HG03520 (cell line): ENCODE data around the gene UCMA.
"Not testable (repeated sequence)": the region's sequence is repeated elsewhere in the genome, so short reads cannot be mapped to it uniquely, and the experiment has no call there.

Experiments used
- ATAC-seq: cut with Tn5 transposase; IDR thresholded peaks from one replicate; pipeline ENCODE4 v1.9.1; 2021; ENCODE audit warnings: mild to moderate bottlenecking, moderate library complexity; ENCODE audit not compliant: unreplicated experiment

The UCMA gene, protein sequence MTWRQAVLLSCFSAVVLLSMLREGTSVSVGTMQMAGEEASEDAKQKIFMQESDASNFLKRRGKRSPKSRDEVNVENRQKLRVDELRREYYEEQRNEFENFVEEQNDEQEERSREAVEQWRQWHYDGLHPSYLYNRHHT

DNA sequence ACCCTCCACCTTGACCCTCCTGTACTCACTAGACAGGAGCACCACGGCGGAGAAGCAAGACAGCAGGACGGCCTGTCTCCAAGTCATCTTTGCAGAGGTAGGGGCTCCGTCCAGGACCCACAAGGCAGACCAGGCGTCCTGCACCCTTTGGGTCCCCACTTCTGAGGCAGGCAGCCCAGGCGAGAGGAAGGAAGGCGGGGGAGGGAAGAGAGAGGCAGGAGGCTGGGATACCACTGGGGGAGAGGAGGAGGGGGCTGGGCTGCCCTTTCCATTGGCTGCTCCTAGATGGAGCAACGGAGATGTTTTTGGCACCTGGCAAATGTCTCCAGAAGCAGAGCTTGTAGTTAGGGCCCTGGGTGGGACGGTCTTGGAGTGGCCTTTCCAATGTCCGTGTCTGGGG, at the start of gene UCMA:
UCMA (minus strand) TSS at position 203 of the 400 bp plus-strand sequence; CDS start at position 87, 116 bp downstream.
- ATAC-seq: no peak

DNA sequence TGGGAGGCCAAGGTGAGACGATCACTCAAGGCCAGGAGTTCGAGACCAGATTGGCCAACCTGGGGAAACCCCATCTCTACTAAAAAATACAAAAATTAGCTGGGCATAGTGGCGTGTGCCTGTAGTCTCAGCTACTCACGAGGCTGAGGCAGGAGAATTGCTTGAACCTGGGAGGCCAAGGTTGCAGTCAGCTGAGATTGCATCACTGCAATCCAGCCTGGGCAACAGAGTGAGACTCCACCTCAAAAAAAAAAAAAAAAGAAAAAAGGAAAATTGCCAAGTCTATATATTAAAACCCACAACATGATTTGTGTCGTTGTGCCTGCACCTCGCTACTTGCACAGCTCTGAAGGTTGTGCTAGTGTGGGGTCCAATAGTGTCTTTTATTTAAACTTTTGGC, 48.2 kb upstream of the UCMA start:
- not testable (repeated sequence) for ATAC-seq

DNA sequence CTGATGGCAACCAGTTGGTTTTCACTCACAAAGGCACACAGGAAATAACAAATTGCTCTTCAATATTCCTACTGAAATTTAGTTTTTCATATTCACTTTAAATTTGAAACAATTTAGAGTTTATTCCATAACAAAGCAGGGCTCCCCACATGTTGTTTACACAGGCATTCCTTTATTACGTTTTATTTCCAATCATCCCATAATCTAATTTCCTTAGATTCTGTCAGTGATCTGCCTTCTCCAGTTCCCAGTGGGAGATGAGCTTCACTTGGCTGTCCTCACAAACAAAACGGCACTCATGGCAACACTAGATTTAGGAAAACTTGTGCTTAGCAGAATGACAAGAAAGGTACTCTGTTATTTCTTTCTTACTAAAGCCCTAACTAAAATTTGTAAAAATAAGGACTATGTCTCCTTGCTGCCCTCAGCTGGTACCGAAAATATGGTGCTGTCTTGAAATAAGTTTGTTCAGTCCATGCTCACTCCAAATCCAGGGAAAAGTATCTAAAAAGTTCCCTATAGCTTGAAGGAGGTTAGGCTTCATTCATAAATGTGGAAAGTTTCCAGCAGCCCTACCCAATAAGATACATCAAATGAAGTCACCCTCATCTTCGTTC, 42.7 kb upstream of the UCMA start:
- ATAC-seq: no peak

DNA sequence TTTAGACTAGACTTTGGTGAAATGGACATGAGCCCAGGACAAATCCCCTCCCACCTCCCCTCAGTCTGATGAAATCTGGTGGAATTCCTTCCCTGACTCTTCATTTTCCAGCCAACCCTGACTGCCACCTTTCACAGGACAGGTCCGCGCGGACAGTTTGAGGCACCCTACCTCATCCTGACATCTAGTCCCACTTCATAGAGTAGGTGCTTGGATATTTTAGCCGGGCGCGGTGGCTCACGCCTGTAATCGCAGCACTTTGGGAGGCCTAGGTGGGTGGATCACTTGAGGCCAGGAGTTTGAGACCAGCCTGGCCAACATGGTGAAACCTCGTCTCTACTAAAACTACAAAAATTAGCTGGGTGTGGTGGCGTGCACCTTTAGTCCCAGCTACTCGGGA, 42.0 kb upstream of the UCMA start:
- not testable (repeated sequence) for ATAC-seq

DNA sequence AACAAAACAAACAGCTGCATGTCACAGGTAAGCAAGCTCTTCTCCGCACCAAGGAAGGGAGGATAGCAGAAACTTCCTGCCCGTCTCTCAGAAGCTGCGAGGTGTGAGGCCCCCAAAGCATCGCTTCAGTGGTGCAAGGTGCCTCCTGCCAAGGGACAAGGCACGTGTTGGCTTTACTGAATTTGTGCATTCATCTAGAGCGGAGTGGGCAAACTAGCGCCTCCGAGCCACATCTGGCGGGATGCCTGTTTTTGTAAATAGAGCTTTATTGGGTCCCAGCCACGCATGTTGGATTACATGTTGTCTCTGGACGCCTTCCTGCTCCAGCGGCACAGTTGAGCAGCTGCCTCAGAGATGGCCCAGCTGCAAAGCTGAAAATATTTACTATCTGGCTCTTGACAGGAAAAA, 38.0 kb upstream of the UCMA start:
- ATAC-seq: peak; percentile 31

DNA sequence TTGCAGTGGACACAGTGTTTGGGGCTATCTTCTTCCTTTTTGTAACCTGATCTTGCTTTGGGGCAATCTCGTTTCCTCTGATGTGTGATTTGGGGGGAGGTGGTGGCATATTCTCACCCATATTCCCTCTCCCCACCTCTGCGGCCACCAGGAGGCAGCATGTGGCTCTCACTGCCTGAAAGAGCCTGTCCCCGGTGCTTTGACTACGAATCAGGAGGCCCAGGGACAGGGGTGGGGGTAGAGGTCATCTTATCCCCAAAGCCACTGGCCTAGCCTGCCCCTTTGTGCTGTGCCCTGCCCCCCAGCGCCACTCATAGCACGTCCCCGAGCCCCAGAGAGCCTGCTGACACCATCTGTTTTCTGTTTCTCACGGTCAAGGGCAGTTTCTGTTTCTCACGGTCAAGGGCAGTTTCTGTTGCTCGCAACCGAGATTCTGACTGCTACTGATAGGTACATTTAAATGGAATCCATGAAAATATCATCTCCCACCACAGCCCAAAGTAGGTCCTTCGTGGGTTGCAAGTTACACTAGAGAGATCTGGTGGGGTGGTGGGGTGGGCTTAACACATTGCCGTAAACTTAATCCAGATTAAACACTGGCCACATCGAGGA, 37.5 kb upstream of the UCMA start:
- peak; percentile 86 for ATAC-seq

DNA sequence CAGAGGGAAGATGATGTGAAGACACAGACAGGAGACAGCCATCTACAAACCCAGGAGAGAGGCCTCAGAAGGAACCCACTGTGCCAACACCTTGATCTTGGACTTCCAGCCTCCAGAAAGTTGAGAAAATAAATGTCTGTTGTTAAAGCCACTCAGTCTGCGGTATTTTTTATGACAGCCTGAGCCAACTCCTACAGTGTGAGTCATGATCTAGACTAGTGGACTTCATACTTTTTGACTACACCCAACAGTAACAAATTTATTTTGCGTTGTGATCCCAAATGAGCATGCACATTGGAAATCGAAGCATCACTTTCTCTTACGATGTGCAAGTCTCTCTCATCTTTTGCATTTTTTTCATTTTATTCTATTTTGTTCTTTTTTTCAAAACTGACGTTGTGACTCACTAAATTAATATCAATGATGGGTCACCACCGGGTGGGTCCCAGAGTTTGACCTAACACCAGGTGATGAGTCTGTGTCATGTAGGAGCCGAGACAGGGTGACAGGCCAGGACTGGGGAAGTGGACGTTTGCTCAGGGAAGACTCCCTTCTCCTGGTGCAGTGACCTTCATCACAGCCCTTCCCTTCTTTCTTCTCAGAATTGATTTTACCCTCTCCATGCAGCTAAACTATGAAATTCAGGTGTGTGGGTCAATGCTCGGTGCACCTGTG, 36.8 kb upstream of the UCMA start:
- ATAC-seq: no peak

DNA sequence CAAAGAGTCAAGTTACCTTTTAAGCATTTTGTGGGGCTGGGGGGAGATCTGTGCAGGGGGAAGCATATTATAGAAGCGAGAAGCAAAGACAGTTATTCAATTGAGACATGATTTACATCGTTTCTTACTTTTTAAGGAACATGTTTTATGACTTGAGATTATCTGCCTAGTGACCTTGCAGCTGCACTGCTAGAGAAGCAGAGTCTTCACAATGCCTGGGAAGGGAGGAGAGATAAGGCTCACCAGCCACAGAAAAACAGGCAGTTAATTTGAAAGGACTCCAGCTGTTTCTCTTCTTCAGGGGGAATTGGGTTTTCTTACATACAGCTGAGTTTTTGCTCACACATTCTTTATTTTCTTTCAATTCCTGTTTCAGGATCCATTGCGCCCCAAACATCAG, 34.7 kb upstream of the UCMA start:
- ATAC-seq: no peak

DNA sequence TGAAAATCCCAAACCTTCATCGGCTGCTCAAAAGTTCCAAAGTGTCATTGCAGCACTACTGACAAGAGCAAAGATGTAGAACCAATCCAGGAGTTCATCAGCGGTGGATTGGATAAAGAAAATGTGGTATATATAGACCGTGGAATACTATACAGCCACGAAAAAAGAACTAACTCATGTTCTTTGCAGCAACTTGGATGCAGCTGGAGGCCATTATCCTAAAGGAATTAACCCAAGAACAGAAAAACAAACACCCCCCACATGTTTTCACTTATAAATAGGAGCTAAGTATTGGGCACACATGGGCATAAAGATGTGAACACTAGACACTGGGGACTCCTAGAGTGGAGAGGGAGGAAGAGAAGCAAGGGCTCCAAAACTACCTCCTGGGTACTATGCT, 34.1 kb upstream of the UCMA start:
- ATAC-seq: no peak

DNA sequence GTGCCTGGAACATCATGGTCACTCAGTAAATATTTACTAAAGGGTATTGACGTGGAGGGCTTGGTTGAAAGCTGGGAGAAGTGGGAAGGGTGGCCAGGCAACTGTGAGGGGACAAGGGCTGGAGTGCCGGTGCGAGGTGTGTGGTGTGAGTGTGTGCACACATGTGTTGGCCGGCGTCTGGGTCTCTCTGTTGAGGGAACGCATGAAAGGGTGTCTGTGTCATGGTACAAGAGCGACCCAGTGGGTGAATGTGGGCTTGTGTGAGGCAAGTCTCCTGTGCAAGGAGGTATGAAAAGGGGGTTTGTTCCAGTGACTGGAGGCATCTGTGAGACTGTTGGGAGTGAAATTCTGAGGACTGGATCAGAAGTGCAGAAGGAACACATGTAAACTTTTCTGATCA, 29.4 kb upstream of the UCMA start:
- ATAC-seq: no peak

DNA sequence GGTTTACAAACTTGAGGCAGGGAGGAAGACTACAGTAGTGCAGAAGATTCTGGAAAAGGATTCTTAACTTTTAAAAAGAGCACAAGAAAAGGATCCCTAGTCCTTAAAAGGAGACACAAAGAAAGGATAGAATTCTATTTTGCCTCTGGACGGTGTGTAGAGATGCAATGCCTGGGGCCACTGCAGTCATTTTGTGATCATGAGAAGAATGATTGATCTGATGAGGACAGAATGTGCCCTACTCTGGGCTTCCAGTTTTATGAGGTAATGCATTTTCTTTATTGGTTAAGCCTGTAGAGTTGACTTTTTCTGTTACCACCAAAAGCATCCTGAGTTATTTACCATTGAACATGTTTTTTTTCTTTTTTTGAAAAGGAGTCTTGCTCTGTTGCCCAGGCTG, 28.3 kb upstream of the UCMA start:
- no peak for ATAC-seq

DNA sequence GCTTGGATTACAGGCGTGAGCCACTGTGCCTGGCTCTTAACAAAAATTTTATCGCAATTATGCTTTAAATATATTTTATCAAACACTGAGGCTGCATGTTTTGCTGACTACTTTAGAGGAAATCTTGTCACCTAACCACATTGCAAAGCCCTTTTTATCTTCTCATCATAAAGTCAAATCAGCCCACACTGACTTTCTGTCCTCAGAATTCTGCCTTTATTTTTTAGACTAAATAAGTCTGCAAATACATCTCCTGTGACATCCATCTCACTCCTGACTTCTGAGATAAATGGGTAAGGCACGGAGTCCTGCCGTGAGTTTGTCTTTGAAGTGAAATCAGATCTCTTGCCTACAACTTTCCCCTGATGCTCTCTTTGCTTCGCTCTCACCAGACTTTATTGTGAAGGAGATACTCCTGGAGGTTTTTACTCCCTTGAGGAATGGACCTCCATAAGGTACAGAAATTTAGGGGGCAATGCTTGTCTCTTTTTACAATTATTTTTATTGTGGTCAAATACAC, 23.5 kb upstream of the UCMA start:
- no peak for ATAC-seq

DNA sequence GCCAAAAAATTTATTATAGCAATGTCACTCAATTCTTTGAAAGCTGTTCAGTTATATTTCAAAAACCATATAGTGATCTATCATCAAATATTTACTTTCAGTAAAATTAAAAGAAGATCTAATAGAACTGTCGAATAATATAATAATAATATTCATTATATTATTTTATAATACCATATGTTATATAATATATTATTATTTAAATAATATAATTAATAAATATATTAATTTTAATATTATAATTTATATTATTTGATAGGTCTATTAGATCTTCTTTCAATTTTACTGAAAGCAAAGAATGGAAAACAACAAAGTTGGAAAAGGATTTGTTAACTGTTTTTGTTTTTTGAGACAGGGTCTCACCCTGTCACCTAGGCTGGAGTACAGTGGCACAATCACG, 22.5 kb upstream of the UCMA start:
- ATAC-seq: no peak

DNA sequence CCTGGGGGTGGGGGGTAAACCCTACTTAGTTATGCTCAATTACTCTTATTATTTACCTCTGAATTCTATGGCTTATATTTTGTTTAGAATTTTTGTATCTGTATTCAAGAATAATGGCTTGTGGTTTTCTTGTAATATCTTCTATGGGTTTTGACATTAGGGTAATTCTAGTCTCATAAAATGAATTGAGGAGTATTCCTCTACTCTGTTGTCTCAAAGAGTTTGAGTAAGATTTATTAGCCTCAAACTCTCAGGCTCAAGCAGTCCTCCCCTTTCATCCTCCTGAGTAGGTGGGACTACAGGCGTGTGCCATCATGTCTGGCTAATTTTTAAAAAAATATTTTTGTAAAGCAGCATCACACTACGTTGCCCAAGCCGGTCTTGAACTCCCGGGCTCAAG, 19.6 kb upstream of the UCMA start:
- no peak for ATAC-seq

DNA sequence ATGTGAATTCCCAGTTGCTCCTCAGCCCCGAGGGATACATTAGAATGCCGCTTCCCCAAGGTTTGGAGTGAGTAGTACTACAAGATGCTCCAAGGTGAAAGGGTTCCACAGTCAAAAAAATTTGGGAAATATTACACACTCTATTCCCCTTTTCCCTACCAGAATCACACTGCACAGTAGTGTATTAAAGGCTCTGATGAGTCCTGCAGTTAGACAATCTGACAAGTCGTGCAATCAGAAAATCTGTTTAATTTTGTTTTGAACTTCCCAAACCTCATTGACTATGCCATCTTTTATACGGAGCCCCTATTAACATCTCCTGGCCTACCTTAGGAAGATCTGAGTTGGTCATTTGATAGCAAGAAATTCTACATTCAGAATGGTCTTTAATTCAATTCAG, 13.6 kb upstream of the UCMA start:
- ATAC-seq: no peak

DNA sequence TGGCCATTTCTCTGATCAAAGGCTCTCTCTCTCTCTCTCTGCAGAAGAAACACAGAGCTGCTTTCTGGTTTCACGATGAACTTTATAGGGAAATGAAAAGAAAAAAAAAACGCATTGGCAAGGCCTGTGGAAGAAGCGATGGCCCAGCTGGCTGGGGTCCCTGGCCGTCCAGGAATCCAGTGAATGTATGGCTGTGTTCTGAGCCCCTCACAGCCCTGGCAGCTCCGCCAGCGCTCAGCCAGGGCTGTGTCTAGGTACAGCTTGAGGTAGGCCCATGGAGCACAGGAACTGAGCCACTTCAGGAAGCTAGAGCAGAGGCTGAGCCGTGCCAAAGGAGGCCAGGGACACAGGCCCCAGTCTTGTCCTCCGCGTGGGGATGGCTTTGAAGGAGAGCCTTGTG, 13.1 kb upstream of the UCMA start:
- ATAC-seq: no peak

DNA sequence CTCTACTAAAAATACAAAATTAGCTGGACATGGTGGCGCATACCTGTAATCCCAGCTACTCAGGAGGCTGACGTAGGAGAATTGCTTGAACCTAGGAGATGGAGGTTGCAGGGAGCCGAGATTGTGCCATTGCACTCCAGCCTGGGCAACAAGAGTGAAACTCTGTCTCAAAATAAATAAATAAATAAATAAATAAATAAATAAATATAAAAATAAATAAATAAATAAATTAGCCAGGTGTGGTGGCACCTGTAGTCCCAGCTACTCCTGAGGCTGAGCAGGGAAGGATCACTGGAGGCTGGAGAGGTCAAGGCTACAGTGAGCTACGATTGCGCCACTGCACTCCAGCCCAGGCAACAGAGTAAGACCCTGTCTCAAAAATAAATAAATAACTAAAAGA, 8.1 kb upstream of the UCMA start:
- ATAC-seq: not testable (repeated sequence)

DNA sequence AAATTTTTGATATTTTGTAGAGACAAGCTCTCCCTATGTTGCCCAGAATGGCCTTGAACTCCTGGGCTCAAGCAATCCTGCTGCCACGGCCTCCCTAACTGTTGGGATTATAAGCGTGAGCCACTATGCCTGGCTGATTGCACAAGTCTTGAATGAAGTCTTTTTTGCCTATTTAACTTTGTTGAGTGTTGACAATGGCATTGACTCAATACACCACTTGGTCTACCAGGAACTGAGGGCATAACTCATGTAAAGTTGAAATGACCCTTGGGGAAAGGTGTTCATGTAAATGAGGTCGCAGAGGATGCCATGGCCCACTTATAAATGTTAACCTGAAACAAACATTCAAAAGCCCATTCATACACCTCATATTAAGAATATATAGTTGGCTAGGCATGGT, 7.4 kb upstream of the UCMA start:
- no peak for ATAC-seq

DNA sequence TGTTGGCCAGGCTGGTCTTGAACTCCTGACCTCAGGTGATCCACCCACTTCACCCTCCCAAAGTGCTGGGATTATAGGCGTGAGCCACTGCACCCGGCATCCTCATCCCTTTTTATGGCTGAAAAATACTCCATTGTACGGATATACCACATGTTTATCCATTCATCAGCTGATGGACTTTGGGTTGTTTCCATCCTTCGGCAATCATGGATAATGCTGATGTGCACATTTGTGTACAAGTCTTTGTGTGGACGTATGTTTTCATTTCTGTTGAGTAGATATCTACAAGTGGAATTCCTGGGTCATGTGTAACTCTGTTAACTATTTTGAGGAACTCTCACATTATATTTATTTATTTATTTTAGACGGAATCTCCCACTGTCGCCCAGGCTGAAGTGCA, 5.7 kb upstream of the UCMA start:
- no peak for ATAC-seq

DNA sequence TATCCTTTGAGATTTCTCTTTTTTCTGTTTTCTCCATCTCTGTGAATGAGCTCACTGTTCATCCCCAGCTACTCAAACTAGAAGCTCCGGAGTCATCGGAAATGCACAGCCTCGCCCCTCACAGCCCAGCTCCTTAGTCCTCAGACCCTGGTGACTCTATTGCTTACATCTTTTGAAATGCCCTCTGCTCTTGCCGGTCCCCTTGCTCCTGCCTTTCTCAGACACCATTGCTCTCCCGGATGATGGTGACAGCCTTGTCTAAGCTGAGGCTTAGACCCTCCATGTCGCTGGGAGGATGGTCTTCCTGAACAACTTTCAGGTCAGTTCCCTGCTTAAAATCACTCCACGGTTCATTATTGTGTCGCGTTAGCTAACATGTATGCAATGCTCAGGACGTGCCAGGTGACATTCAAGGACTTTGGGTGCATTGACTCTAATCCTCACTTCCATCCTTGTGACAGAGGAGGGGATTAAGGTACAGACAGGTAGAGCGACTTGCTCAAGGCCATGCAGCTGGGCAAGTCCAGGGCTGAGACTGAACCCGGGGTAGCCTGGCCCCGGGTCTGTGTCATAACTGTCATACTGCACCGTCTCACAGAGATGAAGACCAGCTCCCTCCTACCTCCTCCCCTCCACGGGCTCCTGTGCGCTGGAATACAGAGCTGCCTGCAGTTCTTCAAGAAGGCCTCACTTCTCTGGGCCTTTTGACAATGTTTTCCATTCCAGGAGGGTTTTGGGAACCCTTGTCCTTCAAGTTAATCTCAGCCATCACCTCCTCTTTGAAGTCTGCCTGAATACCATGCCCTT, 4.3 kb upstream of the UCMA start:
- ATAC-seq: no peak

DNA sequence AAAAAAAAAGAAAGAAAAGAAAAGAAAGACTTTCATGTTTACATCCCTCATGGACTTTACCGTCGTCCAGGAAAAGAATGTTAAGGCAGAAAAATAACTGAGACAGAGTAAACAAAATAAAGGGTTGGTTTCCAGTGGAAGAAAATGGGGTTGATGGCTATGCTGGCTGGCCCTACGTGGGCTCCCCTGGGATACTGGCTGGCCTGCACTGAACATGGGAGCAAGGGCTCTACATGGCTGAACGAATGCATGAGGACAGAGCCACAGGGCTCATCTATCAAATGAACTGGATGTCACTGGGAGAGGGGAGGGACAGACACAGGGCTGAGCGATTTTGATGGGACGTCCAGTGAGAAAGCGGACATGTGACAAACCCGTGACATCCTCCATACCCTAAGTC, 2.5 kb upstream of the UCMA start:
- ATAC-seq: no peak
